Gastroesophageal sphincter (tissue), 4 donors: Measurements from ENCODE around the gene SEPTIN14. TPM values are rescaled to one million over a fixed set of nuclear protein-coding genes. Genes with fewer than 3 reads are reported as not detected.

ENCODE experiments used
- small RNA-seq, 4 donors: library from RNA; depleted of rRNA; stranded (forward); fragments of <200 nt; gene quantifications; one replicate each; pipeline ENCODE3, GENCODE V24; 2016
- total RNA-seq, 4 donors: library from RNA; depleted of rRNA; stranded (reverse); fragments of >200 nt; gene quantifications; one replicate each; pipeline ENCODE4 v1.1.0, GENCODE V29; 2016

SEPTIN14 gene
- total RNA-seq, 4 donors from 2014 or later, result not detected

Small RNA genes within 50 kb of the gene (small RNA-seq; reads per million reads assigned to genes)
- gene AC092647.1, result 0 reads per million in 4 donors
- gene AC092647.2, result 0 reads per million in 4 donors
- gene RNU6-1126P, result 0 reads per million in 4 donors

Other genes with a start within 250 kb of the SEPTIN14 start
- 1 to 10 TPM; 2.6 to 4.4 (median 3.1) TPM for gene ZNF713, start 24.7 kb upstream of the SEPTIN14 start, total RNA-seq
- gene MRPS17, start 89.1 kb upstream of the SEPTIN14 start, total RNA-seq, result 10 to 100 TPM; 10.1 to 19.7 (median 13.7) TPM
- gene NIPSNAP2, start 101.8 kb upstream of the SEPTIN14 start, total RNA-seq, result 100 to 1,000 TPM in 2 of 4 donors, 10 to 100 TPM in 2; 64.2 to 113 (median 97.3) TPM
- gene PSPH, start 188.7 kb upstream of the SEPTIN14 start, total RNA-seq, result 10 to 100 TPM in 1 of 4 donors, 1 to 10 TPM in 3; 6.9 to 13.5 (median 8.6) TPM
- 100 to 1,000 TPM in 2 of 4 donors, 10 to 100 TPM in 2; 88.3 to 138 (median 116) TPM for gene CCT6A, start 189.0 kb upstream of the SEPTIN14 start, total RNA-seq
- gene SUMF2, start 201.5 kb upstream of the SEPTIN14 start, total RNA-seq, result 100 to 1,000 TPM in 1 of 4 donors, 10 to 100 TPM in 3; 84.2 to 117 (median 88.6) TPM
- 1 to 10 TPM in 2 of 4 donors, not detected in 2; 1.9 to 2.1 TPM for gene PHKG1, start 230.2 kb upstream of the SEPTIN14 start, total RNA-seq
- gene CHCHD2, start 243.7 kb upstream of the SEPTIN14 start, total RNA-seq, result 100 to 1,000 TPM; 221 to 414 (median 339) TPM